Activated T-cell treated with anti-CD3 and anti-CD28 coated beads for 1 hour (primary cell): Measurements from ENCODE around the gene CTSS.
"Not testable (repeated sequence)": the region's sequence is repeated elsewhere in the genome, so short reads cannot be mapped to it uniquely, and the experiment has no call there.

Source experiments
- DNase-seq: peaks from one replicate; pipeline ENCODE4 v3.0.0-alpha.2; 2020; ENCODE audit warnings: low read depth

The CTSS gene

GRCh38 chr1:150765296-150765976 is at the start of gene CTSS:
CTSS (minus strand) TSS chr1:150765778; CDS start chr1:150764763, 1,015 bp downstream.
- DNase-seq = no peak

GRCh38 chr1:150813028-150813707 is 47.6 kb upstream of the CTSS start:
- DNase-seq = peak; percentile 1

GRCh38 chr1:150810958-150811659 is 45.5 kb upstream of the CTSS start:
- DNase-seq = no peak

- no peak for DNase-seq
Measured at GRCh38 chr1:150809651-150810050, 44.1 kb upstream of the CTSS start.

- no peak for DNase-seq
Measured at GRCh38 chr1:150808846-150809245, 43.3 kb upstream of the CTSS start.

GRCh38 chr1:150808121-150808520 is 42.5 kb upstream of the CTSS start, which contains the start of gene CTSK:
CTSK (minus strand) TSS chr1:150808260; CDS start chr1:150806805, 1,455 bp downstream.
- DNase-seq = no peak

- no peak for DNase-seq
Measured at GRCh38 chr1:150807249-150808023, 41.9 kb upstream of the CTSS start.

- no peak for DNase-seq
Measured at GRCh38 chr1:150805899-150806298, 40.3 kb upstream of the CTSS start.

GRCh38 chr1:150804671-150805070 is 39.1 kb upstream of the CTSS start:
- DNase-seq = no peak

- no peak for DNase-seq
Measured at GRCh38 chr1:150799089-150799488, 33.5 kb upstream of the CTSS start.

GRCh38 chr1:150798525-150798924 is 32.9 kb upstream of the CTSS start:
- DNase-seq = no peak

- no peak for DNase-seq
Measured at GRCh38 chr1:150796374-150796773, 30.8 kb upstream of the CTSS start.

GRCh38 chr1:150793778-150794177 is 28.2 kb upstream of the CTSS start:
- not testable (repeated sequence) for DNase-seq

GRCh38 chr1:150793221-150793620 is 27.6 kb upstream of the CTSS start:
- DNase-seq = no peak

- DNase-seq = no peak
Measured at GRCh38 chr1:150791585-150791984, 26.0 kb upstream of the CTSS start.

- no peak for DNase-seq
Measured at GRCh38 chr1:150789396-150789795, 23.8 kb upstream of the CTSS start.

GRCh38 chr1:150788946-150789345 is 23.4 kb upstream of the CTSS start:
- no peak for DNase-seq

- no peak for DNase-seq
Measured at GRCh38 chr1:150787455-150787854, 21.9 kb upstream of the CTSS start.

- no peak for DNase-seq
Measured at GRCh38 chr1:150780510-150780909, 14.9 kb upstream of the CTSS start.

- no peak for DNase-seq
Measured at GRCh38 chr1:150778409-150778808, 12.8 kb upstream of the CTSS start.

GRCh38 chr1:150777544-150777943 is 12.0 kb upstream of the CTSS start:
- DNase-seq = no peak

- DNase-seq = not testable (repeated sequence)
Measured at GRCh38 chr1:150775931-150776505, 10.4 kb upstream of the CTSS start.
